ENCODE results near the gene ANKRD23.

ANKRD23 gene

DNA sequence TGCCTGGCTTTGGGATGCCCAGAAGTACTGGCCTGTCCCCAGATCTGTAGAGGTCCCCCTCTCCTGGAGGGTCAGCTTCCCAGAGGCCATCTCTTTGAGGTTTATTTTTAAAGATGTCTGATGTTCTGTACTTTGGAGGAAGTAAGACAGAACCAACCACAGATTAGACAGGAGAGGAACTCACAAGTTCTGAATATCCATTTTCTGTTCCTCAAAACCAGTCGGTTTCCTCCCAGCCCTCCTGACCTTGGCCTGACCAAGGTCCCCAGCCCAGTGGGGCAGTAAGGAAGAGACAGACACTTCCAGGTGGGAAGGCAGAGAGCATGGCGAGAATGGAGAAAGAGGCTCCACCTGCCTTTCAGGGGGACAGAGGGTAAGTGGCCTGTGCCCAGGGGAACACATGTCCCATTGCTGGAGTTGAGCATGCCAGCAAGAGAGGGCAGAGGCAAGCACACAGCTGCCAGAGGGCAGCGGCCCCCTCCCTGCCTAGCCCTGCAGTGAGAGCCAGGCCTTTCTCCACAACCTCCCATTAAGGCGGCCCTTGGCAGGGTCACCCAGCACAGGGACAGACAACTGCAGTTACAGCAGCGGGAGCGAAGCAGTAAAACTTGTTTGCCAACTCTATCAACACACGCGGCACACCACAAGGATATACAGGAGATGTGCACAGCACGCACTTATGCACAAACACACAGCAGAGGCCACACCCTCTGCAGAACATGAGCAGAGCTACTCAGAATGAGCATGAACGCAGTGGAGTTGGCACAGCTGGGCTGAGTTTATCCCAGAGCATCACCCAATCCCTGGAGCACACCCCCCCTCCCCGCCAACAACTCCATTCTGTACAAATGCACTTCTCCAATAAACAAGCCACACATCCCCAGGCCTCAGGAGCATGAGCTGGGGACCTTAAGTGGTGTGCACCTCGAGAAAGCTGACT is 44.5 kb upstream of the ANKRD23 start:
- no peaks in the 10 kb centered on the region for H3K27me3 ChIP-seq (ENCODE audit: insufficient read depth, low read length, poor library complexity)
- H4K8ac ChIP-seq (ENCODE audit: low read depth, low read length), result no peak overlapping the region
- no peak overlapping the region for H2BK5ac ChIP-seq (ENCODE audit: low read length)
- H2BK120ac ChIP-seq (ENCODE audit: low read depth, low read length), result no peak overlapping the region
- H3K56ac ChIP-seq (ENCODE audit: low read length), result peak overlapping the region; percentile 62
- H3K79me2 ChIP-seq (ENCODE audit: control insufficient read depth, insufficient read depth, low read length), result no peaks in the 10 kb centered on the region
- no peak overlapping the region for H4K5ac ChIP-seq (ENCODE audit: low read length)
- H2AK5ac ChIP-seq (ENCODE audit: low read length), result peak overlapping the region; percentile 45
- no peak overlapping the region for H3K27ac ChIP-seq (ENCODE audit: low read depth, low read length)
- no peaks in the 10 kb centered on the region for H3K79me1 ChIP-seq (ENCODE audit: low read length)
- H2BK15ac ChIP-seq (replicated peaks; ENCODE audit: low read depth), result no peak overlapping the region
- no peak for DNase-seq
- no peak overlapping the region for H3K4ac ChIP-seq (ENCODE audit: low read depth, low read length)
- peak overlapping the region; percentile 86 for H3K23ac ChIP-seq (ENCODE audit: low read length)
- H3K9ac ChIP-seq (ENCODE audit: low read length), result no peak overlapping the region
- no peak overlapping the region for H3K18ac ChIP-seq (ENCODE audit: low read length)
- no CpG with 5 or more reads among the region's 12 CpGs for WGBS (ENCODE audit: extremely low coverage, insufficient coverage, low lambda C conversion rate)
- H3K36me3 ChIP-seq (ENCODE audit: control insufficient read depth, insufficient read depth, low read length), result no peaks in the 10 kb centered on the region
- H3K4me3 ChIP-seq (ENCODE audit: low read length), result no peak overlapping the region
- peaks cover 15% of the 10 kb centered on the region for H3K4me1 ChIP-seq (ENCODE audit: control insufficient read depth, low read depth, low read length)
- no peak overlapping the region for H3K4me2 ChIP-seq (ENCODE audit: low read length)

DNA sequence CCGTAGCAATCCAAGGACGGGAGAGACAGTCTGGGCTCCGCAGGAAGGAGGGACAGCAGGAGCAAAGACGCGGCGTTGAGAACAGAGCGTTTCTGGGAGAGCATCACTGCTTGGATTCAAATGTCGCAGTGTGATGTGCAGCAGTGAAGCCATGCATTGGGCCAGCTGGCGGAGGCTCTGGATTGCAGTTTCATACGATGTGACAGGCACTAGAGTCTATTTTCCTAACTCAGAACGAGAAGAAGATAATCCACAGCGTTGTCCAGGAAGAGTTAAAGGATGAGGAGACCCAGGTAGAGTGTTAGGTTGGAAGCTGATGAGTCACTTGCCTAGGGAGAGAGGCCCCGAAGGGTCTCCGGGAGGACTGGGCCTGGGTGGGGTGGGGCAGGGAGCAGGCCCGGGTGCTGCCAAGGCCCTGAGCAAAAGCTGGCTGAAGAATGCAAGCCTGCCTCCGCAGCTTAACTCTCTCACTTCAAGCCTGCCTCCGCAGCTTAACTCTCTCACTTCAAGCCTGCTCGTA is 43.7 kb upstream of the ANKRD23 start:
- Histone ChIP-seq H3K56ac (ENCODE audit: low read length) (peak overlapping the region; percentile 62), H3K9ac (ENCODE audit: low read length) (no peak overlapping the region), H3K4me3 (ENCODE audit: low read length) (no peak overlapping the region), H3K27me3 (ENCODE audit: insufficient read depth, low read length, poor library complexity) (no peaks in the 10 kb centered on the region), H3K18ac (ENCODE audit: low read length) (no peak overlapping the region), H3K4me2 (ENCODE audit: low read length) (no peak overlapping the region), H4K5ac (ENCODE audit: low read length) (no peak overlapping the region), H3K79me1 (ENCODE audit: low read length) (no peaks in the 10 kb centered on the region), H3K36me3 (ENCODE audit: control insufficient read depth, insufficient read depth, low read length) (no peaks in the 10 kb centered on the region), H3K4ac (ENCODE audit: low read depth, low read length) (no peak overlapping the region), H3K4me1 (ENCODE audit: control insufficient read depth, low read depth, low read length) (peaks cover 18% of the 10 kb centered on the region), H3K23ac (ENCODE audit: low read length) (no peak overlapping the region), H4K8ac (ENCODE audit: low read depth, low read length) (no peak overlapping the region), H2BK15ac (replicated peaks; ENCODE audit: low read depth) (no peak overlapping the region), H2BK5ac (ENCODE audit: low read length) (no peak overlapping the region), H2AK5ac (ENCODE audit: low read length) (peak overlapping the region; percentile 74), H3K27ac (ENCODE audit: low read depth, low read length) (no peak overlapping the region), H2BK120ac (ENCODE audit: low read depth, low read length) (no peak overlapping the region), H3K79me2 (ENCODE audit: control insufficient read depth, insufficient read depth, low read length) (no peaks in the 10 kb centered on the region)
- WGBS (ENCODE audit: extremely low coverage, insufficient coverage, low lambda C conversion rate), result no CpG with 5 or more reads among the region's 18 CpGs
- peak; percentile 36 for DNase-seq

DNA sequence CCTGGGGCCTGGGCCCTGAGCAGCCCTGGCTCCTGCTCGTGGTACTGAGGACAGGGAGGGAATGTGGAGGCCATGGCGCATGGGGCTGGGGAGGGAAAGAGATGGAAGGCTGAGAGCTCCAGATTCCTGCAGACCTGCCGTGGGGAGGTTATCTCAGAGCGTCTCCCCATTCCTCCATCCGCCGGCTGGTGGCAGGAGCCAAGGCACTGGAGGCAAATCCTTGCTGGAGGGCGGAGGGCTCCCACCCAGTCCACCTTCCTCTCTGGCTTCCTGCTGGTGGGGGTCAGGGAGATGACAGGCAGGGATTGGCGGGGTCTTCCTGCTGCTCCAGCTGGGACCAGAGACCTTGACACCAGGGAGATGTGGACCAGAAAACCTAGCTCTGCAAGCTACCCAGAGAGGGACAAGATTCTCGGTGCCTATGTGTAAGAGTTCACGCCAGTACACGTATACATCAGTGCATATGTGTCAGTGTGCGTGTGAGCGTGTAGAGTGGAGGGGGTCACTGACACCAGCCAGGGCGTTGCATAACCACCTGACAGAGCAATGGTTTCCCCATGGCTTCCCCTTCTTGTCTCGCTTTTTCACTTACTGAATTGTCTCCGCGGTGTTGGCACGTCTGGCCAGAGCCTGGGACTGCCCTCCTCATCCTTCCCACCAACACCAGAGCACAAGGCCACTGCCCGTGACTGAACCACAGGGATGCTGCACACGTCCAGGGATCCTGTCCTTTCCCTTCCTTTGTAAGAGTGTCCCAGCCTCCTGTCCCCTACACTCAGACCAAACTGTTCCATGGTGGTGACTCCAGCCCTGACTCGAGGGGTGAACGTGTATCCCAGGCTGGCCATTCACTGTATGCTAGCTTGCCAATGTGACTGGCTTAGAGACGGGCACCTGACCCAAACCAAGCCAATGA is 41.9 kb upstream of the ANKRD23 start:
- H2BK15ac ChIP-seq (replicated peaks; ENCODE audit: low read depth), result no peak overlapping the region
- H3K4ac ChIP-seq (ENCODE audit: low read depth, low read length), result no peak overlapping the region
- H3K27ac ChIP-seq (ENCODE audit: low read depth, low read length), result no peak overlapping the region
- no peak overlapping the region for H3K4me2 ChIP-seq (ENCODE audit: low read length)
- peak overlapping the region; percentile 91 for H2AK5ac ChIP-seq (ENCODE audit: low read length)
- peaks cover 15% of the 10 kb centered on the region for H3K4me1 ChIP-seq (ENCODE audit: control insufficient read depth, low read depth, low read length)
- H3K27me3 ChIP-seq (ENCODE audit: insufficient read depth, low read length, poor library complexity), result no peaks in the 10 kb centered on the region
- peak overlapping the region; percentile 85 for H3K23ac ChIP-seq (ENCODE audit: low read length)
- no peak overlapping the region for H4K5ac ChIP-seq (ENCODE audit: low read length)
- H3K79me1 ChIP-seq (ENCODE audit: low read length), result no peaks in the 10 kb centered on the region
- peak overlapping the region; percentile 6 for H3K56ac ChIP-seq (ENCODE audit: low read length)
- H3K4me3 ChIP-seq (ENCODE audit: low read length), result no peak overlapping the region
- no peaks in the 10 kb centered on the region for H3K79me2 ChIP-seq (ENCODE audit: control insufficient read depth, insufficient read depth, low read length)
- H3K9ac ChIP-seq (ENCODE audit: low read length), result no peak overlapping the region
- WGBS (ENCODE audit: extremely low coverage, insufficient coverage, low lambda C conversion rate), result no CpG with 5 or more reads among the region's 23 CpGs
- no peak for DNase-seq
- H4K8ac ChIP-seq (ENCODE audit: low read depth, low read length), result no peak overlapping the region
- H3K18ac ChIP-seq (ENCODE audit: low read length), result peak overlapping the region; percentile 7
- peak overlapping the region; percentile 63 for H2BK5ac ChIP-seq (ENCODE audit: low read length)
- H2BK120ac ChIP-seq (ENCODE audit: low read depth, low read length), result no peak overlapping the region
- no peaks in the 10 kb centered on the region for H3K36me3 ChIP-seq (ENCODE audit: control insufficient read depth, insufficient read depth, low read length)

DNA sequence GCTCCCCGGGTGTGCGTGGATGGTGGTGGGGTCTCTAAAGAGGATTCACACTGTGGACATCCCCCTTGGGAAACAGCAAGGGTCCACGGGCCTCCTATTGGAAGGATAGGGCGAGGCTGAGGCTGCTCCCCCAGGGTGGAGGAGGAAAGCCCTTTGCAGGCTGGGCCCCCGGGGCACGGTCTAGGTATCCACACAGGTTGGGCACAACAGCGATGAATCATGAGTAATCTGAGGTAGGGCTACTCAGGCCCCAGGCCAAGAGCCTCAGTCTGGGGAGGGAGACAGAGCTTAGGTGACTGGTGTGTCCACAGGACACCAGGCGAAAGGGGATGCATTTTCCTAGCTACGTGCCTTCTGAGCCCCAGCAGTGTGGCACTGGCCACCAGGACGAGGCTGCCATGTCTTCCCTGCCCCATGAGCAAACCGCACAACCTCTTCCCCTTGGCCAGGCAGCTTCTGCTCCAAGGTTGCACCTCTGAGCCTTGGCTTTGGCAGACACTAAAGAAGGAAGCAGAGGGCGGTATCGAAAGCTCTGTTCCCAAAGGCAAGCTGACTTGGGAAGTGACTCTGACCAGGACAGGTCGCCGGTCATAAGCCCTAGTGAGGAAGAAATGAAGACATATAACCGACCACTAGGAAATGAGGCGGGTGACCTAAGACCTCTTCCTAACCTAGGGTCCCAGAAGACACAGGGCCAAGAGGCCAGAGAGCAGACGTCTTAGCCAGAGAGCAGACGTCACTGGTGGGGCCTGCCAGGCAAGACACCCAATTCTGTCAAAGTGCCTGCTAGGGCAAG is 40.7 kb upstream of the ANKRD23 start:
- no peaks in the 10 kb centered on the region for H3K79me1 ChIP-seq (ENCODE audit: low read length)
- no peak for DNase-seq
- H3K36me3 ChIP-seq (ENCODE audit: control insufficient read depth, insufficient read depth, low read length), result no peaks in the 10 kb centered on the region
- no peak overlapping the region for H2BK120ac ChIP-seq (ENCODE audit: low read depth, low read length)
- H3K4me2 ChIP-seq (ENCODE audit: low read length), result no peak overlapping the region
- peaks cover 15% of the 10 kb centered on the region for H3K4me1 ChIP-seq (ENCODE audit: control insufficient read depth, low read depth, low read length)
- no peak overlapping the region for H2BK15ac ChIP-seq (replicated peaks; ENCODE audit: low read depth)
- H4K5ac ChIP-seq (ENCODE audit: low read length), result no peak overlapping the region
- H2AK5ac ChIP-seq (ENCODE audit: low read length), result peak overlapping the region; percentile 25
- no peak overlapping the region for H3K56ac ChIP-seq (ENCODE audit: low read length)
- H3K27ac ChIP-seq (ENCODE audit: low read depth, low read length), result no peak overlapping the region
- no peak overlapping the region for H3K4me3 ChIP-seq (ENCODE audit: low read length)
- H4K8ac ChIP-seq (ENCODE audit: low read depth, low read length), result no peak overlapping the region
- no peak overlapping the region for H3K4ac ChIP-seq (ENCODE audit: low read depth, low read length)
- H3K27me3 ChIP-seq (ENCODE audit: insufficient read depth, low read length, poor library complexity), result no peaks in the 10 kb centered on the region
- no peak overlapping the region for H2BK5ac ChIP-seq (ENCODE audit: low read length)
- no peak overlapping the region for H3K9ac ChIP-seq (ENCODE audit: low read length)
- H3K18ac ChIP-seq (ENCODE audit: low read length), result no peak overlapping the region
- no peaks in the 10 kb centered on the region for H3K79me2 ChIP-seq (ENCODE audit: control insufficient read depth, insufficient read depth, low read length)
- WGBS (ENCODE audit: extremely low coverage, insufficient coverage, low lambda C conversion rate), result no CpG with 5 or more reads among the region's 19 CpGs
- no peak overlapping the region for H3K23ac ChIP-seq (ENCODE audit: low read length)

DNA sequence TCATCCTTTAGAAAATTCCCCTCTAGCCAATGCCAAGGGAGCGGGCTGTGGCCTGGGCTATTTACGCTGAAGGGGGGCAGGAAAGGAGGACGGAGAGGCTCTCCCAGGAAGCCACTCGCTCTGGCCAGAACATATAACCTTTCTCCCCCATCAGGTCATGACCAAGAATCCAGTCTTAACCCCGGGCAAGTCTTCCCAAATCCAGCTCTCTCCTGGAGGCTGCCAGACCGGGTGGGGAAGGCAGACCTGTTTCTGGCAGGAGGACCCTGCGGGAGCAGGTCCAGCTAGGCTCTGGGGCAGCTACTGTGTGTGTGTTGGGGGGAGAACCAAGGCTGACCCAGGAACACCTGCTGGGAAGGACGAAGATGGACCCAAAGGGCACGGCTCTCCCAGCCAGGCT is 39.5 kb upstream of the ANKRD23 start:
- no peak overlapping the region for H2BK15ac ChIP-seq (replicated peaks; ENCODE audit: low read depth)
- H2BK5ac ChIP-seq (ENCODE audit: low read length), result no peak overlapping the region
- no peak overlapping the region for H2BK120ac ChIP-seq (ENCODE audit: low read depth, low read length)
- no CpG with 5 or more reads among the region's 9 CpGs for WGBS (ENCODE audit: extremely low coverage, insufficient coverage, low lambda C conversion rate)
- no peak overlapping the region for H3K4ac ChIP-seq (ENCODE audit: low read depth, low read length)
- no peak overlapping the region for H2AK5ac ChIP-seq (ENCODE audit: low read length)
- H3K27me3 ChIP-seq (ENCODE audit: insufficient read depth, low read length, poor library complexity), result no peaks in the 10 kb centered on the region
- H3K79me1 ChIP-seq (ENCODE audit: low read length), result no peaks in the 10 kb centered on the region
- H4K8ac ChIP-seq (ENCODE audit: low read depth, low read length), result no peak overlapping the region
- peak overlapping the region; percentile 15 for H3K18ac ChIP-seq (ENCODE audit: low read length)
- H3K79me2 ChIP-seq (ENCODE audit: control insufficient read depth, insufficient read depth, low read length), result no peaks in the 10 kb centered on the region
- no peak overlapping the region for H3K23ac ChIP-seq (ENCODE audit: low read length)
- no peak overlapping the region for H3K4me3 ChIP-seq (ENCODE audit: low read length)
- DNase-seq, result no peak
- peaks cover 15% of the 10 kb centered on the region for H3K4me1 ChIP-seq (ENCODE audit: control insufficient read depth, low read depth, low read length)
- H3K36me3 ChIP-seq (ENCODE audit: control insufficient read depth, insufficient read depth, low read length), result no peaks in the 10 kb centered on the region
- H3K4me2 ChIP-seq (ENCODE audit: low read length), result no peak overlapping the region
- no peak overlapping the region for H3K9ac ChIP-seq (ENCODE audit: low read length)
- no peak overlapping the region for H3K27ac ChIP-seq (ENCODE audit: low read depth, low read length)
- H4K5ac ChIP-seq (ENCODE audit: low read length), result no peak overlapping the region
- no peak overlapping the region for H3K56ac ChIP-seq (ENCODE audit: low read length)
